ENCODE measurements around the gene HYCC2.
"Not testable (repeated sequence)": the region's sequence is repeated elsewhere in the genome, so short reads cannot be mapped to it uniquely, and the experiment has no call there.

Gene HYCC2

GRCh38 chr2:201071479-201072200 lies at the start of gene HYCC2, which contains the start of gene NDUFB3:
TSS of gene HYCC2 (minus strand) at chr2:201071671. CDS start at chr2:201024009, 47,662 bp downstream.
TSS of gene NDUFB3 (plus strand) at chr2:201072001. CDS start at chr2:201078883, 6,882 bp downstream.
- peak; percentile 94 for DNase-seq (ENCODE audit: low spot score)

DNA sequence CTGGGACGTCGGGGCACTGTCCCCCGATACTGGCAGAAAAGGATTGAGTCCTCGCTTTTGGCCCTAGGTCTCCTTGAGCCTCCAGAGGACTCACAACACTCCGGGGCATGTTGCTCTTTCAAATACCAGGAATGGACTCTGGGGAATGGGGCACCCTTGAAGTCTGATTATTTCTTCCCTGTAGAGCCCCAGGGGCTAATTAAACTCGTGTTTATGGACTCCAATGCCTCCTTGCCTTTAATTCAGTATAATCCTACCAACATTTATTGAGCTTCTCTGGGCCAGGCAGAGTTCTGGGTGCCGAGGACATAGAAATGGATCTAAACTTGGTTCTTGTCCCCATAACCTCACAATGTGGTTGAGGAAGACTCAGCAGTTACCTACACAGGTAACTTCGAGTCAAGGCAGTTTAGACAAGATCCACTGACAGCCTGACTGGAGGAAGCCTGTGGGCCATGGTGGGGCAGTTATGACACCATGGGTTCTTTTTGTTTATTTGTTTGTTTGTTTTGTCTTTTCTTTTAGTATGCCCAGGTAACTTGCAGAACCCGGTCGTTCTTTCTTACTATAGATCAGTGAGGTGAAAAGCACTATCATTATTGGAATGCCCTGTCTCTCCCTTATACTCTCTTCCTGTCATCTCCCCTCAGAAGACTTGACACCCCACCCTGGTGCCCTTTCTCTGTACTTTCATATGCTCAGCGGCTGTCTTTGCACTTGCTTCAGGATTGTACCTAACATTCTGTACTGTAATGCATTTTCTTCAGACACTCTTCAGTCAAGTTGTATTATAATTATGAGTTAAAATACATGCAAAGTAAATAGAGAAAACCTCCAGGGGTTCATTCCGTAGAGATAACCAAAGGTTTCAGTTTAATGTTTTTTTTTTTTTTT lies 47.7 kb upstream of the HYCC2 start:
- DNase-seq (ENCODE audit: low spot score): no peak

GRCh38 chr2:201118121-201118960 lies 46.9 kb upstream of the HYCC2 start:
- peak; percentile 76 for DNase-seq (ENCODE audit: low spot score)

GRCh38 chr2:201117735-201118094 lies 46.2 kb upstream of the HYCC2 start:
- DNase-seq (ENCODE audit: low spot score): not testable (repeated sequence)

- peak; percentile 43 for DNase-seq (ENCODE audit: low spot score)
Observed at GRCh38 chr2:201116959-201117734, 45.7 kb upstream of the HYCC2 start.

DNA sequence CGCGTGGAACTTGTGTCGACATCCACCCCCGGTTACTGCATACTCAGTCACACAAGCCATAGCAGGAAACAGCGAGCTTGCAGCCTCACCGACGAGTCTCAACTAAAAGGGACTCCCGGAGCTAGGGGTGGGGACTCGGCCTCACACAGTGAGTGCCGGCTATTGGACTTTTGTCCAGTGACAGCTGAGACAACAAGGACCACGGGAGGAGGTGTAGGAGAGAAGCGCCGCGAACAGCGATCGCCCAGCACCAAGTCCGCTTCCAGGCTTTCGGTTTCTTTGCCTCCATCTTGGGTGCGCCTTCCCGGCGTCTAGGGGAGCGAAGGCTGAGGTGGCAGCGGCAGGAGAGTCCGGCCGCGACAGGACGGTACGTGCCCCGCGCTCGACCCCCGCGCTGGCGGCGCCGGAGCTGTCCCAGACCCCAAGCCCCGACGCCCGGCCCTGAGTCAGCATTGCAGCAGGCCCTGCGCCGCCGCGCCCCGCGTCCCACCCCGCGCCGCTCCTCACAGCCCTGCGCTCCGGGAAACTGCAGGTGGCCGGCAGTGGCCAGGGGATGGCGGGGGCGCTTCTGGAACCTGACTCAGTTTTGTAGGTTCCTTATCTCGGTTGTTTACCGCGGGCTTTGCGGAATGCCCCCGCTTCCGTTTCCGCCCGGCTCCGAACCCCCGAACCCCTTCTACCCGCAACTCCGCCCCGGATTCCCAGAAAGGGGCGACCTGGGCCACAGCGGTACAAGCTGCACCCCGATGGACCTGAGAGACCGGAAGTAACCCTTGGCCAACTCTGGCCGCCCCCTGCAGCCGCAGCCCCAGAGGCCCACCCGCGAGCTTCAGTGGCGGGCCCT lies 44.9 kb upstream of the HYCC2 start, which contains the start of gene CFLAR:
TSS of gene CFLAR (plus strand) at position 50 of the 844 bp plus-strand sequence. CDS start 13,702 bp downstream, outside the sequence.
- peak; percentile 71 for DNase-seq (ENCODE audit: low spot score)

GRCh38 chr2:201114846-201115245 lies 43.4 kb upstream of the HYCC2 start:
- no peak for DNase-seq (ENCODE audit: low spot score)

- no peak for DNase-seq (ENCODE audit: low spot score)
Observed at GRCh38 chr2:201114350-201114749, 42.9 kb upstream of the HYCC2 start.

GRCh38 chr2:201111096-201111495 lies 39.6 kb upstream of the HYCC2 start:
- DNase-seq (ENCODE audit: low spot score): no peak

DNA sequence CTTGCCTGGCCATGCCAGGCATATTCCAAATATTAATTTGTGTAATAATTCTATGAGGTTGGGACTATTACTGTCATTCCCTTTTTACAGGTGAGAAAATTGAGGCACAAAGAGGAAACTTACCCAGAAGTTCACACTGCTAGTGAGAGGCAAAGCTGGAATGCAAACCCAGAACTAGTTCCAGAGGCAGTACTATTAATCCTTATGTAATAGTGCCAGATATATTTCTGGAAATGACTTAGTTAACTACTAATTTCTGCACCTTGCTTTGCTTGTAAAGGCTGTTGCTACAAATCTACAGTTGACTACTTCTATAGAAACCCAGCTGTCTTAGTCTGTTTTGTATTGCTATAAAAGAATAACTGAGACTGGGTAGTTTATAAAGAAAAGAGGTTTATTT lies 39.1 kb upstream of the HYCC2 start:
- no peak for DNase-seq (ENCODE audit: low spot score)

DNA sequence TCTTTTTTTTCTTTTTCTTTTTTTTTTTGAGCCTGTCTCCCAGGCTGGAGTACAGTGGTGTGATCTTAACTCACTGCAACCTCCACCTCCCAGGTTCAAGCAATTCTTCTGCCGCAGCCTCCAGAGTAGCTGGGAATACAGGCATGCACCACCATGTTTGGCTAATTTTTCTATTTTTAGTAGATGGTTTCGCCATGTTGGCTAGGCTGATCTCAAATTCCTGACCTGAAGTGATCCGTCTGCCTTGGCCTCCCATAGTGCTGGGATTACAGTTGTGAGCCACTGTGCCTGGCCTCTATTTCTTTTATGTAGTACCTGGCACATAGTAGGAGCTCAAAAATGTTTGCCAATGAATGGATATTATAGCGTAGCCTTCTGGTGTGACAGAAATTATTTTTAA lies 37.7 kb upstream of the HYCC2 start:
- no peak for DNase-seq (ENCODE audit: low spot score)

DNA sequence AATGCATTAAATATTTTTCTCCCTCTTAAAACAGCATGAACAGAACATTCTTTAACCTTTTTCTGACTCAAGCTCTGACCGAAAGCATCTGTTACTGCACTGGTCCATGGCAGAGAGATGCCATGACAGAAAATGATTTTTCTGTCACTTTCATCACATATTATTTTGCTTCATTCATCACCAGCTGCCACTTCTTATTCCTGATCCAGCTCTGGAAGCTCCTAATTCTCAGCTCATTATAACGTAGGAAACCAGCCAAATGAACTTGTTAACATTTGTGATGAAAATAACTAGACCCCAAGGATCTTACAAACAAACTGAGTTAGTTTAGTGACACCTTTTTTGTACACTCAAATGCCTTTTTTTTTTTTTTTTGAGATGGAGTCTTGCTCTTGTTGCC lies 36.9 kb upstream of the HYCC2 start:
- DNase-seq (ENCODE audit: low spot score): no peak

GRCh38 chr2:201107624-201108023 lies 36.2 kb upstream of the HYCC2 start:
- DNase-seq (ENCODE audit: low spot score): no peak

DNA sequence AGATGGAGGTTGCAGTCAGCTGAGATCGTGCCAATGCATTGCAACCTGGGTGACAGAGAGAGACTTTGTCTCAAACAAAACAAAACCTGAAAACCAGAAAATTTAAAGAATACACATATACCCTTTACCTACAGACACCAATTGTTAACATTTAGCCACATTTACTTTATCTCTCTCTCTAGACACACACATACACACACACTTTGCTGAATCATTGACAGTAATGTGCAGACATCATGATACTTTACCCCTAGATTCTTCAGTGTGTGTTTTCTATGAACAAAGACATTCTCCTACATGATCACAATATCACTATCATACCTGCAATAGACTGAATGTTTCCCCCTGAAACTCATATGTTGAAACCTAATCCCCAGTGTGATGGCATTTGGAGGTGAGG lies 34.3 kb upstream of the HYCC2 start:
- no peak for DNase-seq (ENCODE audit: low spot score)

DNA sequence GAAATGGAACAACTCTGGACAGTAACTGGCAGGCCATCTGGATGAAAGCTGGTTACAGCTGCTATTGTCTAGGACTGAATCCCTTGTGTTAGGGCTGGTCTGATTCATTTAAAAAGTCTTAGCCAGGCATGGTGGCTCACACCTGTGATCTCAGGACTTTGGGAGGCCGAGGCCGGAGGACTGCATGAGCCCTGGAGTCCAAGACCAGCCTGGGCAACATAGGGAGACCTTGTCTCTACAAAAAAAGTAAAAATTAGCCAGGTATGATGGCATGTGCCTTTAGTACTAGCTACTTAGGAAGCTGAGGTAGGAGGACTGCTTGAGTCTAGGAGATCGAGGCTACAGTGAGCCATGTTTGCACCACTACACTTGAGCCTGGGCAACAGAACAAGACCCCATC lies 29.0 kb upstream of the HYCC2 start:
- no peak for DNase-seq (ENCODE audit: low spot score)

DNA sequence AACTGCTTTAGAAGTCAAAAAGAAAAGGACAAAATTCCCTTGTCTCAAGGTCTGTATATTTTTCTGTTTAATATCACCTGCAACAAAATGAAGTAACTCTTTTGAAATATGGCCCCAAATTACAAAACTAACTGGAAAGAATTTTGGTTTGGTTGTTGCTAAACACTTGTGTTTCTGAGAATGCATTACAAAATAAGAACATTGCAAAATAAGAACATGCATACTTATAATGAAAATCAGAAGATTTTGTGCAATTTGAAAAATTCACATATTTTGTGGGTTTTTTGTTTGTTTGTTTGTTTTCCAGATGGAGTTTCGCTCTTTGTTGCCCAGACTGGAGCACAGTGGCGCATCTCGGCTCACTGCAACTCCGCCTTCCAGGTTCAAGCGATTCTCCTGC lies 22.1 kb upstream of the HYCC2 start:
- no peak for DNase-seq (ENCODE audit: low spot score)

GRCh38 chr2:201090574-201090973 lies 19.1 kb upstream of the HYCC2 start:
- DNase-seq (ENCODE audit: low spot score): no peak

- DNase-seq (ENCODE audit: low spot score): no peak
Observed at GRCh38 chr2:201084863-201085262, 13.4 kb upstream of the HYCC2 start.

GRCh38 chr2:201074996-201075395 lies 3.5 kb upstream of the HYCC2 start:
- DNase-seq (ENCODE audit: low spot score): no peak

- no peak for DNase-seq (ENCODE audit: low spot score)
Observed at GRCh38 chr2:201073071-201073470, 1.6 kb upstream of the HYCC2 start.

DNA sequence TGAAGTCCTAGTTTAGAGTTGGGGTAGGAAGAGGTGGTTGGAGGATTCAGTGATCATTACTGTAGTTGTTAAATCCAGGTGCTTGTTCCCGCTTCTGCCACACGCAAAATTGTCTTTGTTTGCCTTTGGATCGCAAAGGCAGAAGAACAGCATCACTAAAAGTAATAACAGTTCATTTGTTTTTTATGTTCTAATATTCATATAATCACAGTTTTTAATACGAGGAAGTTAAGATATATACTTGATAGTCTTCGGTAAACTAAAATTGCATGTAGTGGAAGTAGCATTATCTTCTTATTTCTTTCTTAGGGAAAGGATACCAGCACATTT lies 695 bp upstream of the HYCC2 start:
- DNase-seq (ENCODE audit: low spot score): no peak

Measured in putamen (tissue), 1 donor.